ENCODE measurements around the gene ITPR1. TPM values are rescaled to one million over a fixed set of nuclear protein-coding genes. Genes with fewer than 3 reads are reported as not detected.

Gene ITPR1
- total RNA-seq = 10 to 100 TPM; 29.3 to 29.8 TPM

GRCh38 chr3:4493014-4493940, at the start of gene ITPR1:
TSS of gene ITPR1 (plus strand) at chr3:4493348. CDS start at chr3:4516492, 23,144 bp downstream.
- peak within 1 kb of the TSS; percentile 57 to 89 (median 82) for H3K27ac ChIP-seq
- 0 to 1% methylated on average over 36 to 47 of the region's 47 CpGs for WGBS, 2 donors
- H3K4me3 ChIP-seq = peak within 1 kb of the TSS; percentile 61 to 66
- no peaks in the 10 kb centered on the region for H3K9me3 ChIP-seq
- ATAC-seq = peak; percentile 96
- TF ChIP-seq, protein P1, sequence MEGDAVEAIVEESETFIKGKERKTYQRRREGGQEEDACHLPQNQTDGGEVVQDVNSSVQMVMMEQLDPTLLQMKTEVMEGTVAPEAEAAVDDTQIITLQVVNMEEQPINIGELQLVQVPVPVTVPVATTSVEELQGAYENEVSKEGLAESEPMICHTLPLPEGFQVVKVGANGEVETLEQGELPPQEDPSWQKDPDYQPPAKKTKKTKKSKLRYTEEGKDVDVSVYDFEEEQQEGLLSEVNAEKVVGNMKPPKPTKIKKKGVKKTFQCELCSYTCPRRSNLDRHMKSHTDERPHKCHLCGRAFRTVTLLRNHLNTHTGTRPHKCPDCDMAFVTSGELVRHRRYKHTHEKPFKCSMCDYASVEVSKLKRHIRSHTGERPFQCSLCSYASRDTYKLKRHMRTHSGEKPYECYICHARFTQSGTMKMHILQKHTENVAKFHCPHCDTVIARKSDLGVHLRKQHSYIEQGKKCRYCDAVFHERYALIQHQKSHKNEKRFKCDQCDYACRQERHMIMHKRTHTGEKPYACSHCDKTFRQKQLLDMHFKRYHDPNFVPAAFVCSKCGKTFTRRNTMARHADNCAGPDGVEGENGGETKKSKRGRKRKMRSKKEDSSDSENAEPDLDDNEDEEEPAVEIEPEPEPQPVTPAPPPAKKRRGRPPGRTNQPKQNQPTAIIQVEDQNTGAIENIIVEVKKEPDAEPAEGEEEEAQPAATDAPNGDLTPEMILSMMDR (IDR thresholded peaks at IDR 0.05) = peak in 1 of 7 experiments; percentile 11
- TF ChIP-seq POLR2A (IDR thresholded peaks at IDR 0.05) = peak; percentile 97 to 100 (median 99)
- DNase-seq = peak; percentile 97 to 99 (median 98)
- intact Hi-C loops (cut with DNase I) = no loop called here
- peaks cover 24% of the 10 kb centered on the region for H3K4me1 ChIP-seq
- H3K36me3 ChIP-seq (replicated peaks in 1 of 2; ENCODE audit: insufficient read depth in 1 of 2, low read depth in 2 of 2) = no peaks in the 10 kb centered on the region
- no peaks in the 10 kb centered on the region for H3K27me3 ChIP-seq

- Histone ChIP-seq H3K9me3 (no peaks in the 10 kb centered on the region), H3K4me3 (no peak overlapping the region), H3K4me1 (no peaks in the 10 kb centered on the region), H3K36me3 (replicated peaks in 1 of 2; ENCODE audit: insufficient read depth in 1 of 2, low read depth in 2 of 2) (no peaks in the 10 kb centered on the region), H3K27me3 (no peaks in the 10 kb centered on the region), H3K27ac (no peak overlapping the region)
- no peak for TF ChIP-seq POLR2A (IDR thresholded peaks at IDR 0.05)
- TF ChIP-seq, protein P1 (IDR thresholded peaks at IDR 0.05) = no peak
- WGBS, 2 donors = 83% methylated on average over 3 of the region's 3 CpGs
- intact Hi-C loops (cut with DNase I) = no loop called here
- ATAC-seq = no peak
- no peak for DNase-seq
Observed at GRCh38 chr3:4447295-4447999, 45.7 kb upstream of the ITPR1 start.

- Histone ChIP-seq H3K9me3 (no peaks in the 10 kb centered on the region), H3K36me3 (replicated peaks in 1 of 2; ENCODE audit: insufficient read depth in 1 of 2, low read depth in 2 of 2) (no peaks in the 10 kb centered on the region), H3K27me3 (no peaks in the 10 kb centered on the region), H3K4me3 (no peak overlapping the region), H3K27ac (no peak overlapping the region), H3K4me1 (no peaks in the 10 kb centered on the region)
- no peak for DNase-seq
- 78 to 82% methylated on average over 6 of the region's 6 CpGs for WGBS, 2 donors
- intact Hi-C loops (cut with DNase I) = no loop called here
- TF ChIP-seq POLR2A (IDR thresholded peaks at IDR 0.05) = no peak
- TF ChIP-seq, protein P1 (IDR thresholded peaks at IDR 0.05) = no peak
- no peak for ATAC-seq
Observed at GRCh38 chr3:4448187-4448586, 45.0 kb upstream of the ITPR1 start.

GRCh38 chr3:4449043-4449805, 43.9 kb upstream of the ITPR1 start:
- WGBS, 2 donors = 57 to 64% methylated on average over 5 of the region's 5 CpGs
- intact Hi-C loops (cut with DNase I) = no loop called here
- TF ChIP-seq POLR2A (IDR thresholded peaks at IDR 0.05) = no peak
- TF ChIP-seq, protein P1 (IDR thresholded peaks at IDR 0.05) = no peak
- Histone ChIP-seq H3K4me3 (no peak overlapping the region), H3K27me3 (no peaks in the 10 kb centered on the region), H3K4me1 (no peaks in the 10 kb centered on the region), H3K9me3 (no peaks in the 10 kb centered on the region), H3K36me3 (replicated peaks in 1 of 2; ENCODE audit: insufficient read depth in 1 of 2, low read depth in 2 of 2) (no peaks in the 10 kb centered on the region), H3K27ac (no peak overlapping the region)
- DNase-seq (no peak), ATAC-seq (no peak)
